PC-3 (cell line): ENCODE data around the gene POLA1. TPM values are rescaled to one million over a fixed set of nuclear protein-coding genes. Genes with fewer than 3 reads are reported as not detected.

Source experiments
- ATAC-seq: fragments of 200-7000 bp; cut with Tn5 transposase; 2 replicates; pipeline ENCODE4 v1.9.1; 2020; ENCODE audit warnings: mild to moderate bottlenecking, moderate library complexity
- BruUV-seq: library from RNA; stranded (reverse); fragments of 400-500 nt; replicated peaks from 2 replicates; lab custom pipeline; 2021; lab: Mats Ljungman, UMichigan
- CTCF ChIA-PET: fragments of 300-600 bp; sonication (Branson Sonifier 250); formaldehyde crosslinking; loops from one replicate; lab custom pipeline; 2022; ENCODE audit warnings: antibody characterized with exemption; lab: Charles Lee
- POLR2A ChIA-PET: fragments of 300-600 bp; sonication (Branson Sonifier 250); formaldehyde crosslinking; loops from one replicate; lab custom pipeline; 2022; ENCODE audit warnings: antibody characterized with exemption; ENCODE audit not compliant: unreplicated experiment; lab: Charles Lee
- DNase-seq: peaks from one replicate; pipeline ENCODE4 v3.0.0-alpha.2; 2015
- H2AFZ ChIP-seq: fragments of 300-600 bp; sonication (generic); 2 replicates; pipeline ENCODE4 v1.6.0; 2016; ENCODE audit warnings: antibody characterized with exemption, low read length
- H3F3A ChIP-seq: fragments of 300-600 bp; sonication (generic); one replicate; pipeline ENCODE4 v1.6.0; 2017; ENCODE audit warnings: antibody characterized with exemption, low read length, control low read depth, mild to moderate bottlenecking; ENCODE audit not compliant: unreplicated experiment
- H3K27ac ChIP-seq: fragments of 300-600 bp; sonication (generic); 2 replicates; pipeline ENCODE4 v1.5.1; 2016; ENCODE audit warnings: mild to moderate bottlenecking, low read length
- H3K27me3 ChIP-seq: fragments of 300-600 bp; sonication (generic); 2 replicates; pipeline ENCODE4 v1.6.1; 2016; ENCODE audit warnings: low read length, mixed read lengths
- H3K36me3 ChIP-seq: fragments of 300-600 bp; sonication (generic); 2 replicates; pipeline ENCODE4 v1.6.1; 2016; ENCODE audit warnings: low read depth, mixed run types, low read length, mixed read lengths
- H3K4me1 ChIP-seq: fragments of 300-600 bp; sonication (generic); 2 replicates; pipeline ENCODE4 v1.5.1; 2016; ENCODE audit warnings: low read length; ENCODE audit not compliant: insufficient read depth
- H3K4me2 ChIP-seq: fragments of 300-600 bp; sonication (generic); 2 replicates; pipeline ENCODE4 v1.6.0; 2016; ENCODE audit warnings: low read length
- H3K4me3 ChIP-seq: fragments of 300-600 bp; sonication (generic); 2 replicates; pipeline ENCODE4 v1.5.1; 2016; ENCODE audit warnings: mild to moderate bottlenecking, low read length, mixed read lengths
- H3K79me2 ChIP-seq: fragments of 300-600 bp; sonication (generic); 2 replicates; pipeline ENCODE4 v1.6.1; 2017; ENCODE audit warnings: low read length, mixed read lengths
- H3K9ac ChIP-seq: fragments of 300-600 bp; sonication (generic); 2 replicates; pipeline ENCODE4 v1.6.0; 2016; ENCODE audit warnings: mild to moderate bottlenecking, low read length
- H3K9me2 ChIP-seq: fragments of 300-600 bp; sonication (generic); replicated peaks from 2 replicates; pipeline ENCODE4 v1.6.1; 2016; ENCODE audit warnings: mixed run types, low read length, mixed read lengths
- H3K9me3 ChIP-seq: fragments of 300-600 bp; sonication (generic); 2 replicates; pipeline ENCODE4 v1.6.1; 2016; ENCODE audit warnings: low read length, mixed read lengths
- H4K20me1 ChIP-seq: fragments of 300-600 bp; sonication (generic); 2 replicates; pipeline ENCODE4 v1.6.1; 2016; ENCODE audit warnings: low read length, mixed read lengths
- EZH2 ChIP-seq: fragments of 300-600 bp; sonication (generic); IDR thresholded peaks from one replicate; pipeline ENCODE4 v1.6.1; 2017; ENCODE audit warnings: antibody characterized with exemption, mild to moderate bottlenecking, low read length; ENCODE audit not compliant: unreplicated experiment
- EZH2phosphoT487 ChIP-seq: fragments of 300-600 bp; sonication (generic); IDR thresholded peaks from 2 replicates; pipeline ENCODE4 v1.6.1; 2018; ENCODE audit warnings: mild to moderate bottlenecking, antibody characterized with exemption, low read length, borderline replicate concordance
- intact Hi-C: fragments of 100-400 bp; cut with micrococcal nuclease; formaldehyde crosslinking; loops from 2 replicates; pipeline ENCODE4 v1.9.0; 2023
- total RNA-seq: library from RNA; depleted of rRNA; stranded (reverse); fragments of >200 nt; gene quantifications from 2 replicates; pipeline ENCODE4 v1.2.3, GENCODE V29; 2014
- TF ChIP-seq, protein P1 (sequence below): fragments of 300-600 bp; sonication (generic); conservative IDR thresholded peaks from 2 replicates; pipeline ENCODE4 v1.5.1; 2017; ENCODE audit warnings: antibody characterized with exemption, low read depth, mild to moderate bottlenecking, low read length

The POLA1 gene
- total RNA-seq, 1 experiment from 2014 or later, result 19.6 TPM

DNA sequence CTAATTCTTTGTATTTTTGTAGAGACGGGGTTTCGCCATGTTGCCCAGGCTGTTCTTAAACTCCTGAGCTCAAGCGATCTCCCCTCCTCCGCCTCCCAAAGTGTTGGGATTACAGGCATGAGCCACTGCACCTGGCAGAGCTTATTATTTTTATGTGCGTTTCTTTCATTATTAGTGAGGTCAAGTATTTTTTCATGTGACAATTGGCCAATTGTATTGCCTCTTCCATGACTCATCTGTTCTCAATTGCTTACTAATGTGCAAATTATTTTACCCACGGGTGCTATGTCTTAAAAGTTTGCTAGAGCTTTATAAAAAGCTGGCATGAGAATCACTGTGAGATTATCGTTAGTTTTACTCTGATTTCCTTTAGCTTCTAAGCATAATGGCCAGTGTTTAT lies 335.0 kb downstream of the POLA1 start:
- CTCF ChIA-PET, result no interaction called here
- Histone ChIP-seq H3K9me3 (no peaks in the 10 kb centered on the region), H3K4me1 (peaks cover 14% of the 10 kb centered on the region), H3K4me2 (peak overlapping the region; percentile 69), H3K4me3 (peak overlapping the region; percentile 45; the same call in 1 of the 2 replicates), H2AFZ (peak overlapping the region; percentile 51), H3K36me3 (no peaks in the 10 kb centered on the region), H3K9me2 (no peaks in the 10 kb centered on the region), H3K9ac (peak overlapping the region; percentile 3; the same call in 1 of the 2 replicates), H3K27me3 (no peaks in the 10 kb centered on the region), H4K20me1 (no peaks in the 10 kb centered on the region), H3K27ac (peak overlapping the region; percentile 74), H3F3A (no peaks in the 10 kb centered on the region), H3K79me2 (no peaks in the 10 kb centered on the region)
- ATAC-seq, result peak; percentile 83
- DNase-seq, result peak; percentile 86
- BruUV-seq, result no TSS peak
- intact Hi-C loops, result no loop called here
- POLR2A ChIA-PET, result interaction anchor here (0.6 kb wide), 3 partner anchors 11 to 1286 kb away, joined by 3 to 5 read pairs (median 3); no protein-coding TSS in a partner anchor
- TF ChIP-seq, protein P1, sequence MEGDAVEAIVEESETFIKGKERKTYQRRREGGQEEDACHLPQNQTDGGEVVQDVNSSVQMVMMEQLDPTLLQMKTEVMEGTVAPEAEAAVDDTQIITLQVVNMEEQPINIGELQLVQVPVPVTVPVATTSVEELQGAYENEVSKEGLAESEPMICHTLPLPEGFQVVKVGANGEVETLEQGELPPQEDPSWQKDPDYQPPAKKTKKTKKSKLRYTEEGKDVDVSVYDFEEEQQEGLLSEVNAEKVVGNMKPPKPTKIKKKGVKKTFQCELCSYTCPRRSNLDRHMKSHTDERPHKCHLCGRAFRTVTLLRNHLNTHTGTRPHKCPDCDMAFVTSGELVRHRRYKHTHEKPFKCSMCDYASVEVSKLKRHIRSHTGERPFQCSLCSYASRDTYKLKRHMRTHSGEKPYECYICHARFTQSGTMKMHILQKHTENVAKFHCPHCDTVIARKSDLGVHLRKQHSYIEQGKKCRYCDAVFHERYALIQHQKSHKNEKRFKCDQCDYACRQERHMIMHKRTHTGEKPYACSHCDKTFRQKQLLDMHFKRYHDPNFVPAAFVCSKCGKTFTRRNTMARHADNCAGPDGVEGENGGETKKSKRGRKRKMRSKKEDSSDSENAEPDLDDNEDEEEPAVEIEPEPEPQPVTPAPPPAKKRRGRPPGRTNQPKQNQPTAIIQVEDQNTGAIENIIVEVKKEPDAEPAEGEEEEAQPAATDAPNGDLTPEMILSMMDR, result no peak
- no peak for TF ChIP-seq EZH2phosphoT487
- TF ChIP-seq EZH2, result no peak

DNA sequence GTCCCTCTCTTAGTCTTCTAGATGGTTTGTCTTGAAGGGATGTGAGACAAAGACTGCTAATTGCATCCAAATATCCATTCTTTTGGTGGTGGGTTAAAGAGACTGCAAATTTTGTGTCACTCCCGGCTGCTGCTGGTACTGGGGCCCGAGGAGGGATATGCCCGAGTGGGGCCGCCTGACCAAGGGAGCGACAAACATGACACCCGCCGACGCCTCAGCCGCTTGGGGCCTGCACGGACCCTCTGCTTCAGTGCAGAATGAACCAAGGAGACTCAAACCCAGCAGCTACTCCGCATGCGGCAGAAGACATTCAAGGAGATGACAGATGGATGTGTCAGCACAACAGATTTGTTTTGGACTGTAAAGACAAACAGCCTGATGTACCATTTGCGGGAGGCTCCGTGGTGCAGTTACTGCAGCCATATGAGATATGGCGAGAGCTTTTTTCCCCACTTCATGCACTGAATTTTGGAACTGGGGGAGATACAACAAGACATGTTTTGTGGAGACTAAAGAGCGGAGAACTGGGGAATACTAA lies 335.6 kb downstream of the POLA1 start:
- Histone ChIP-seq H3K9me2 (no peaks in the 10 kb centered on the region), H3K27ac (peak overlapping the region; percentile 74), H3K27me3 (no peaks in the 10 kb centered on the region), H2AFZ (peak overlapping the region; percentile 51; the same call in 1 of the 2 replicates), H4K20me1 (no peaks in the 10 kb centered on the region), H3K4me3 (peak overlapping the region; percentile 45; the same call in 1 of the 2 replicates), H3K79me2 (no peaks in the 10 kb centered on the region), H3K36me3 (no peaks in the 10 kb centered on the region), H3F3A (no peaks in the 10 kb centered on the region), H3K9me3 (no peaks in the 10 kb centered on the region), H3K9ac (peak overlapping the region; percentile 3; the same call in 1 of the 2 replicates), H3K4me1 (peaks cover 14% of the 10 kb centered on the region), H3K4me2 (peak overlapping the region; percentile 69)
- ChIA-PET POLR2A (interaction anchor here (0.6 kb wide), 1 partner anchor 1287 kb away, joined by 5 read pairs; no protein-coding TSS in a partner anchor), CTCF (no interaction called here)
- DNase-seq, result peak; percentile 52
- peak; percentile 44 for ATAC-seq
- intact Hi-C loops, result no loop called here
- no peak for TF ChIP-seq EZH2
- no peak for TF ChIP-seq EZH2phosphoT487
- TF ChIP-seq, protein P1, result no peak
- BruUV-seq, result no TSS peak

DNA sequence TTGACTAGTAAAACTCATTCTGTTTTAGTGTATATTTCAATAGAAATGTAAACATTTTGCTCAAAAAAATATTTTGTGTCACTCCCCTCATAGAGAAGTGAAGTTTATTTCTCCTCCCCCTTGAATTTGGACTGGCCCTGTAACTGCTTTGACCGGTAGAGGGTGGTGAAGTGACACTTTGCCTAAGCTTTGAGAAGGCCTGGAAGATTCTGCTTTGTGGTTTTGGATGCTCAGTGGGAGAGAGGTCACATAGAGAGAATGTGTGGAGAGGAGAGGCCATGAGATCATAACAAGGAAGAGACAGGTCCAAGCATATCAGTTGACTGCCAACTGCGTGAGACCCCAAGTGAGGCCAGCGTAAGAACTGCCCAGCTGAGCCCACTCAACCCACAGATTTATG lies 341.2 kb downstream of the POLA1 start:
- no peak overlapping the region for H3K9ac ChIP-seq
- no peak overlapping the region for H3K27ac ChIP-seq
- H4K20me1 ChIP-seq, result no peaks in the 10 kb centered on the region
- no peaks in the 10 kb centered on the region for H3K79me2 ChIP-seq
- no peak overlapping the region for H3K4me3 ChIP-seq
- no peaks in the 10 kb centered on the region for H3K9me2 ChIP-seq
- no peak overlapping the region for H2AFZ ChIP-seq
- TF ChIP-seq, protein P1, result peak; percentile 37
- no peak for TF ChIP-seq EZH2
- no peaks in the 10 kb centered on the region for H3F3A ChIP-seq
- no peaks in the 10 kb centered on the region for H3K27me3 ChIP-seq
- intact Hi-C loops, result no loop called here
- no peaks in the 10 kb centered on the region for H3K9me3 ChIP-seq
- BruUV-seq, result no TSS peak
- CTCF ChIA-PET, result no interaction called here
- no peaks in the 10 kb centered on the region for H3K36me3 ChIP-seq
- ATAC-seq (no peak), DNase-seq (peak; percentile 36)
- H3K4me2 ChIP-seq, result no peak overlapping the region
- POLR2A ChIA-PET, result no interaction called here
- no peaks in the 10 kb centered on the region; the same call in 1 of the 2 replicates for H3K4me1 ChIP-seq
